HCT116 (cell line): ENCODE data around the gene CAMK1D. TPM values are rescaled to one million over a fixed set of nuclear protein-coding genes. Genes with fewer than 3 reads are reported as not detected.
"Not testable (repeated sequence)": the region's sequence is repeated elsewhere in the genome, so short reads cannot be mapped to it uniquely, and the experiment has no call there.

ENCODE experiments used
- ATAC-seq: fragments of 200-7000 bp; cut with Tn5 transposase; 2 replicates; pipeline ENCODE4 v1.9.1; 2020; ENCODE audit warnings: mild to moderate bottlenecking, moderate library complexity
- BruUV-seq: library from RNA; stranded (reverse); fragments of 400-500 nt; replicated peaks from 2 replicates; lab custom pipeline; 2021; lab: Mats Ljungman, UMichigan
- CTCF ChIA-PET: fragments of 300-600 bp; sonication (Branson Sonifier 250); formaldehyde crosslinking; loops from one replicate; lab custom pipeline; 2021; ENCODE audit warnings: antibody characterized with exemption; lab: Charles Lee
- POLR2A ChIA-PET: fragments of 300-600, 350-600 bp; sonication (Branson Sonifier 250); formaldehyde crosslinking; loops from one replicate; lab custom pipeline; 2021; ENCODE audit warnings: antibody characterized with exemption; lab: Charles Lee
- RAD21 ChIA-PET, 2 experiments: fragments of 300-600 bp; sonication (Branson Sonifier 250); formaldehyde crosslinking; loops; one replicate each; lab custom pipeline; 2023; ENCODE audit warnings: low total read pairs in 2 of 2; ENCODE audit not compliant: uncharacterized antibody in 2 of 2, unreplicated experiment in 2 of 2, low non-redundant PET in 1 of 2; lab: Charles Lee
- DNase-seq: peaks from one replicate; pipeline ENCODE4 v3.0.0-alpha.2; 2010; ENCODE audit warnings: low read depth, low spot score
- H2AFZ ChIP-seq: fragments of 200-600 bp; shearing (Covaris generic), sonication (generic); 2 replicates; pipeline ENCODE4 v1.6.1; 2017; ENCODE audit warnings: low read depth, mixed run types, mixed read lengths, antibody characterized with exemption, low read length; ENCODE audit not compliant: poor library complexity, severe bottlenecking
- H3K27ac ChIP-seq: 2 replicates; pipeline ENCODE4 v1.5.1; 2012; ENCODE audit warnings: low read depth, low read length
- H3K27me3 ChIP-seq: fragments of 200-600 bp; sonication (generic); 2 replicates; pipeline ENCODE4 v1.6.1; 2016; ENCODE audit warnings: mixed run types, low read length, mixed read lengths; ENCODE audit not compliant: insufficient read depth
- H3K36me3 ChIP-seq, 2 experiments: fragments of 200-500 bp in 1 of 2; fragments of 200-600 bp in 1 of 2; sonication (Bioruptor generic) in 1 of 2; sonication (generic) in 1 of 2; 2 replicates each; pipeline versions ENCODE4 v1.5.1 to v1.6.1; 2014 to 2016; ENCODE audit warnings: low read length in 2 of 2, inconsistent platforms in 1 of 2, mixed read lengths in 1 of 2, mixed run types in 1 of 2; ENCODE audit not compliant: insufficient read depth in 2 of 2, control insufficient read depth in 1 of 2
- H3K4me1 ChIP-seq, 2 experiments: fragments of 200-600 bp in 1 of 2; sonication (generic) in 1 of 2; 2 replicates each; pipeline versions ENCODE4 v1.5.1 to v1.6.1; 2012 to 2017; ENCODE audit warnings: low read length in 2 of 2, inconsistent platforms in 1 of 2, mild to moderate bottlenecking in 1 of 2, mixed read lengths in 1 of 2, mixed run types in 1 of 2, moderate library complexity in 1 of 2; ENCODE audit not compliant: insufficient read depth in 2 of 2, control insufficient read depth in 1 of 2
- H3K4me2 ChIP-seq: fragments of 200-600 bp; sonication (generic); 2 replicates; pipeline ENCODE4 v1.6.1; 2017; ENCODE audit warnings: mixed run types, low read length, mixed read lengths
- H3K4me3 ChIP-seq, 2 experiments: fragments of 200-600 bp in 1 of 2; sonication (generic) in 1 of 2; replicated peaks in 1 of 2; 2 replicates each; pipeline ENCODE4 v1.5.1; 2011 to 2016; ENCODE audit warnings: low read length in 2 of 2, control low read depth in 1 of 2, low read depth in 1 of 2, mild to moderate bottlenecking in 1 of 2, mixed read lengths in 1 of 2, mixed run types in 1 of 2
- H3K79me2 ChIP-seq: fragments of 200-600 bp; sonication (generic); 2 replicates; pipeline ENCODE4 v1.6.1; 2017; ENCODE audit warnings: mild to moderate bottlenecking, mixed run types, low read length, moderate library complexity, mixed read lengths; ENCODE audit not compliant: insufficient read depth
- H3K9ac ChIP-seq: fragments of 200-600 bp; sonication (generic); 2 replicates; pipeline ENCODE4 v1.6.1; 2016; ENCODE audit warnings: low read length, mixed read lengths
- H3K9me2 ChIP-seq: fragments of 200-600 bp; sonication (generic), shearing (Covaris generic); 2 replicates; pipeline ENCODE4 v1.6.1; 2017; ENCODE audit warnings: mixed run types, mild to moderate bottlenecking, moderate library complexity; ENCODE audit not compliant: insufficient read depth
- H3K9me3 ChIP-seq, 2 experiments: fragments of 200-500 bp in 1 of 2; fragments of 200-600 bp in 1 of 2; sonication (Bioruptor generic) in 1 of 2; sonication (generic) in 1 of 2; 2 replicates each; pipeline ENCODE4 v1.6.1; 2014 to 2017; ENCODE audit warnings: low read length in 2 of 2, mixed read lengths in 2 of 2, inconsistent platforms in 1 of 2, low read depth in 1 of 2, mild to moderate bottlenecking in 1 of 2, mixed run types in 1 of 2, moderate library complexity in 1 of 2; ENCODE audit not compliant: control insufficient read depth in 1 of 2, insufficient read depth in 1 of 2
- H4K20me1 ChIP-seq: fragments of 200-600 bp; sonication (generic), shearing (Covaris generic); 2 replicates; pipeline ENCODE4 v1.6.1; 2017; ENCODE audit warnings: mixed run types, mild to moderate bottlenecking, moderate library complexity; ENCODE audit not compliant: insufficient read depth
- CBX3 ChIP-seq: IDR thresholded peaks from 2 replicates; pipeline ENCODE4 v1.6.1; 2012; ENCODE audit warnings: low read depth
- ELF1 ChIP-seq: IDR thresholded peaks from 2 replicates; pipeline ENCODE4 v1.6.1; 2012; ENCODE audit warnings: low read depth, borderline replicate concordance
- EZH2 ChIP-seq: fragments of 200-600 bp; sonication (generic); IDR thresholded peaks from 2 replicates; pipeline ENCODE4 v1.6.1; 2017; ENCODE audit warnings: antibody characterized with exemption, mixed run types
- FOSL1 ChIP-seq: IDR thresholded peaks from 2 replicates; pipeline ENCODE4 v1.6.1; 2012; ENCODE audit warnings: low read depth
- POLR2A ChIP-seq: IDR thresholded peaks from 2 replicates; pipeline ENCODE4 v1.7.0; 2011; ENCODE audit warnings: borderline replicate concordance; ENCODE audit not compliant: insufficient read depth, insufficient read length; ENCODE audit errors: extremely low read depth
- RAD21 ChIP-seq: IDR thresholded peaks from 2 replicates; pipeline ENCODE4 v1.6.1; 2012; ENCODE audit warnings: low read depth, mild to moderate bottlenecking
- SIN3A ChIP-seq: IDR thresholded peaks from 2 replicates; pipeline ENCODE4 v1.6.1; 2012; ENCODE audit warnings: low read depth
- SP1 ChIP-seq: IDR thresholded peaks from 2 replicates; pipeline ENCODE4 v1.6.1; 2012; ENCODE audit warnings: low read depth
- ZNF274 ChIP-seq: fragments of 200-500 bp; sonication (Bioruptor generic); IDR thresholded peaks from 2 replicates; pipeline ENCODE4 v1.6.1; 2014; ENCODE audit warnings: mild to moderate bottlenecking, low read depth, low read length, inconsistent platforms
- intact Hi-C: fragments of 100-400 bp; cut with micrococcal nuclease; formaldehyde crosslinking; loops from 2 replicates; pipeline ENCODE4 v1.10.0; 2022
- total RNA-seq: library from RNA; stranded (reverse); gene quantifications from one replicate; pipeline ENCODE4 v1.2.1, GENCODE V29; 2021; ENCODE audit not compliant: unreplicated experiment
- TF ChIP-seq, protein P1 (sequence below): IDR thresholded peaks from 2 replicates; pipeline ENCODE4 v1.6.1; 2012
- TF ChIP-seq, protein P2 (sequence below): IDR thresholded peaks from 2 replicates; pipeline ENCODE4 v1.6.1; 2012

CAMK1D gene
- total RNA-seq, 1 experiment from 2014 or later: 9.6 TPM

DNA sequence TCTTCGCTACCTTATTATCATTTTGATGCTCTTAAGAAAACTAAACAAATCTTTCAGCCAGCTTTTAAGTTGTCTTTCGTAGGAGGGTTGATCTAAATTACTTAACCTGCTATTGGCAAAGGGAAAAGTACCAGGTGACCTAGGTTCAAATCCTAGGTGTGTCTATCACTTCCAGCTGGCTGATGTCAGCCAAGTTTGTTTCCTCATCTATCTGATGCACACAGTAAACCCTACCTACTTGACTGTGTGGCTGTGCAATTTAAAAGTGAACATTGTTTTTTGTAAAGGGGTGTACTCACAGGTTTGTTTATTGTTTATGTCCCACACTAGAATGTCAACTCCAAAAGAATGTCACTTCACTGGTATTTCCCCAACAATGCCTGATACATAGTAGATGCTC, 21.9 kb upstream of the CAMK1D start:
- peaks cover 7 to 24% of the 10 kb centered on the region in 2 experiments for H3K4me1 ChIP-seq
- H3K4me2 ChIP-seq: no peak overlapping the region
- no peaks in the 10 kb centered on the region for H3K79me2 ChIP-seq
- ATAC-seq: no peak
- H3K27me3 ChIP-seq: no peaks in the 10 kb centered on the region
- intact Hi-C loops: no loop called here
- no peak overlapping the region for H3K9ac ChIP-seq
- no peak overlapping the region for H3K4me3 ChIP-seq
- no peak for TF ChIP-seq ZNF274
- TF ChIP-seq ELF1: no peak
- TF ChIP-seq SP1: no peak
- TF ChIP-seq FOSL1: no peak
- TF ChIP-seq SIN3A: no peak
- TF ChIP-seq EZH2: no peak
- no peak for TF ChIP-seq RAD21
- TF ChIP-seq, protein P1, sequence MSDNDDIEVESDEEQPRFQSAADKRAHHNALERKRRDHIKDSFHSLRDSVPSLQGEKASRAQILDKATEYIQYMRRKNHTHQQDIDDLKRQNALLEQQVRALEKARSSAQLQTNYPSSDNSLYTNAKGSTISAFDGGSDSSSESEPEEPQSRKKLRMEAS: no peak
- no peak for TF ChIP-seq POLR2A
- no peak for TF ChIP-seq CBX3
- TF ChIP-seq, protein P2, sequence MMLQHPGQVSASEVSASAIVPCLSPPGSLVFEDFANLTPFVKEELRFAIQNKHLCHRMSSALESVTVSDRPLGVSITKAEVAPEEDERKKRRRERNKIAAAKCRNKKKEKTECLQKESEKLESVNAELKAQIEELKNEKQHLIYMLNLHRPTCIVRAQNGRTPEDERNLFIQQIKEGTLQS: no peak
- no peaks in the 10 kb centered on the region for H3K9me3 ChIP-seq
- POLR2A ChIA-PET: no interaction called here
- no peak overlapping the region for H3K27ac ChIP-seq
- H3K9me2 ChIP-seq: no peaks in the 10 kb centered on the region
- CTCF ChIA-PET: interaction anchor here (2.2 kb wide), 1 partner anchor 329 kb away, joined by 5 read pairs; no protein-coding TSS in a partner anchor
- H3K36me3 ChIP-seq: no peaks in the 10 kb centered on the region
- no peaks in the 10 kb centered on the region for H4K20me1 ChIP-seq
- no TSS peak for BruUV-seq
- no peak for DNase-seq
- RAD21 ChIA-PET: no interaction called here
- no peak overlapping the region for H2AFZ ChIP-seq

DNA sequence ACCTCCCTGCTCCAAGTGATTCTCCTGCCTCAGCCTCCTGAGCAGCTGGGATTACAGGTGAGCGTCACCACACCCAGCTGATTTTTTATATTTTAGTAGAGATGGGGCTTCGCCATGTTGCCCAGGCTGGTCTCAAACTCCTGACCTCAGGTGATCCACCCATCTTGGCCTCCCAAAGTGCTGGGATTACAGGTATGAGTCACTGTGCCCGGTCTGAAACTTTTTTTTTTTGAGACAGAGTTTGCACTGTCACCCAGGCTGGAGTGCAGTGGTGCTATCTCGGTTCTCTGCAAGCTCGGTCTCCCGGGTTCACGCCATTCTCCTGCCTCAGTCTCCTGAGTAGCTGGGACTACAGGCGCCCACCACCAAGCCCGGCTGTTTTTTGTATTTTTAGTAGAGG, 21.0 kb upstream of the CAMK1D start:
- POLR2A ChIA-PET, H3K36me3 ChIP-seq, H4K20me1 ChIP-seq, H3K27me3 ChIP-seq, H3K79me2 ChIP-seq, H2AFZ ChIP-seq, RAD21 ChIA-PET, ATAC-seq, H3K9me2 ChIP-seq, H3K4me2 ChIP-seq, intact Hi-C loops, H3K9me3 ChIP-seq, H3K4me3 ChIP-seq, DNase-seq, H3K27ac ChIP-seq, BruUV-seq, H3K9ac ChIP-seq: not testable (repeated sequence)
- CTCF ChIA-PET: interaction anchor here (2.2 kb wide), 1 partner anchor 328 kb away, joined by 5 read pairs; no protein-coding TSS in a partner anchor
- peaks cover 15 to 32% of the 10 kb centered on the region in 2 experiments for H3K4me1 ChIP-seq
